B cell (primary cell): ENCODE results near the gene MAFG. TPM values are rescaled to one million over a fixed set of nuclear protein-coding genes. Genes with fewer than 3 reads are reported as not detected.

Experiments used
- ATAC-seq: fragments of 200-7000 bp; cut with Tn5 transposase; one replicate; pipeline ENCODE4 v1.10.0; 2021; ENCODE audit warnings: low read depth, mild to moderate bottlenecking, moderate number of reproducible peaks, moderate library complexity
- CTCF ChIA-PET: fragments of 350-600 bp; sonication (Branson Sonifier 250); formaldehyde crosslinking; loops from one replicate; lab custom pipeline; 2021; ENCODE audit warnings: antibody characterized with exemption, inconsistent platforms; lab: Charles Lee
- POLR2A ChIA-PET: fragments of 350-600 bp; sonication (Branson Sonifier 250); formaldehyde crosslinking; loops from one replicate; lab custom pipeline; 2021; ENCODE audit warnings: antibody characterized with exemption; lab: Charles Lee
- DNase-seq: peaks from one replicate; pipeline ENCODE4 v3.0.0; 2013
- H2AFZ ChIP-seq: 2 replicates; pipeline ENCODE4 v1.6.1; 2012; ENCODE audit warnings: mild to moderate bottlenecking, low read depth, low read length; ENCODE audit not compliant: insufficient read depth, poor library complexity, severe bottlenecking
- H3K27ac ChIP-seq, 2 donors: 1 replicate in 1 of 2; 2 replicates in 1 of 2; pipeline ENCODE4 v1.5.1; 2012 to 2013; ENCODE audit warnings: low read length in 2 of 2, mild to moderate bottlenecking in 2 of 2, moderate library complexity in 1 of 2
- H3K27me3 ChIP-seq, 4 experiments: fragments of 200-600 bp in 1 of 4; sonication (generic) in 1 of 4; replicated peaks in 1 of 4; 1 replicate in 2 of 4; 2 replicates in 2 of 4; pipeline versions ENCODE4 v1.6.1 to v1.7.0; 2013 to 2016; ENCODE audit warnings: low read length in 3 of 4, mild to moderate bottlenecking in 2 of 4, mixed read lengths in 1 of 4, moderate library complexity in 1 of 4; ENCODE audit not compliant: insufficient read depth in 4 of 4, control insufficient read depth in 3 of 4; ENCODE audit errors: control extremely low read depth in 1 of 4
- H3K36me3 ChIP-seq, 2 experiments: replicated peaks in 1 of 2; 1 replicate in 1 of 2; 2 replicates in 1 of 2; pipeline versions ENCODE4 v1.6.1 to v1.7.1; 2013; ENCODE audit warnings: low read length in 1 of 2; ENCODE audit not compliant: insufficient read depth in 2 of 2, control insufficient read depth in 1 of 2; ENCODE audit errors: control extremely low read depth in 1 of 2, extremely low read depth in 1 of 2
- H3K4me1 ChIP-seq, 2 donors: fragments of 200-600 bp in 1 of 2; sonication (generic) in 1 of 2; 1 replicate in 1 of 2; 2 replicates in 1 of 2; pipeline versions ENCODE4 v1.5.1 to v1.6.1; 2013 to 2017; ENCODE audit warnings: low read length in 2 of 2; ENCODE audit not compliant: control insufficient read depth in 2 of 2, insufficient read depth in 2 of 2
- H3K4me2 ChIP-seq: replicated peaks from 2 replicates; pipeline ENCODE3; 2012; ENCODE audit warnings: mild to moderate bottlenecking, low read depth, low read length; ENCODE audit not compliant: poor library complexity, severe bottlenecking
- H3K4me3 ChIP-seq, 5 experiments: fragments of 200-600 bp in 1 of 5; sonication (generic) in 1 of 5; 1 replicate in 3 of 5; 2 replicates in 2 of 5; pipeline versions ENCODE4 v1.5.1 to v1.7.0; 2011 to 2016; ENCODE audit warnings: low read length in 4 of 5, mild to moderate bottlenecking in 4 of 5, low read depth in 2 of 5, control low read depth in 1 of 5, moderate library complexity in 1 of 5; ENCODE audit not compliant: insufficient read depth in 1 of 5; ENCODE audit errors: control extremely low read depth in 1 of 5, extremely low read depth in 1 of 5
- H3K79me2 ChIP-seq: fragments of 200-600 bp; sonication (generic); one replicate; pipeline ENCODE4 v1.6.0; 2016; ENCODE audit warnings: low read length; ENCODE audit not compliant: control insufficient read depth, insufficient read depth
- H3K9ac ChIP-seq: fragments of 200-600 bp; sonication (generic); 2 replicates; pipeline ENCODE4 v1.6.1; 2017; ENCODE audit warnings: mild to moderate bottlenecking, low read length, moderate library complexity
- H3K9me3 ChIP-seq, 3 donors: one replicate each; pipeline versions ENCODE4 v1.6.1 to v1.7.1; 2013; ENCODE audit warnings: low read length in 2 of 3; ENCODE audit not compliant: control insufficient read depth in 2 of 3, insufficient read depth in 1 of 3; ENCODE audit errors: control extremely low read depth in 1 of 3
- H4K20me1 ChIP-seq: 2 replicates; pipeline ENCODE4 v1.6.0; 2012; ENCODE audit warnings: mild to moderate bottlenecking, low read length; ENCODE audit not compliant: insufficient read depth, control insufficient read depth, poor library complexity, severe bottlenecking
- H3K27ac Mint-ChIP-seq: one replicate; pipeline ENCODE4 v1.8.0; 2021; ENCODE audit warnings: mixed read lengths
- H3K27me3 Mint-ChIP-seq: one replicate; pipeline ENCODE4 v1.8.0; 2021; ENCODE audit warnings: mixed read lengths
- H3K4me1 Mint-ChIP-seq: one replicate; pipeline ENCODE4 v1.8.0; 2021; ENCODE audit warnings: mixed read lengths
- H3K4me3 Mint-ChIP-seq: one replicate; pipeline ENCODE4 v1.8.0; 2021; ENCODE audit warnings: mixed read lengths
- H3K9me3 Mint-ChIP-seq: one replicate; pipeline ENCODE4 v1.8.0; 2022; ENCODE audit warnings: mixed read lengths; ENCODE audit not compliant: insufficient read depth
- EZH2 ChIP-seq: IDR thresholded peaks from 2 replicates; pipeline ENCODE4 v1.6.1; 2012; ENCODE audit warnings: borderline replicate concordance, low read depth, mild to moderate bottlenecking, moderate library complexity, low read length; ENCODE audit not compliant: insufficient read depth, poor library complexity, severe bottlenecking
- WGBS: methylation state at CpG from one replicate; pipeline ENCODE4 v1.1.5; 2013; ENCODE audit warnings: missing lambda C conversion rate; ENCODE audit not compliant: insufficient coverage; 5-methylcytosine and 5-hydroxymethylcytosine counted together
- intact Hi-C: fragments of 100-400 bp; cut with micrococcal nuclease; formaldehyde crosslinking; loops from one replicate; pipeline ENCODE4 v1.10.0; 2022
- polyA plus RNA-seq: library from polyadenylated mRNA; depleted of rRNA; stranded (reverse); fragments of >200 nt; gene quantifications from 2 replicates; pipeline ENCODE4 v1.2.3, GENCODE V29; 2012
- total RNA-seq, 2 donors: library from RNA; stranded (reverse); fragments of 120-200 nt in 1 of 2; gene quantifications; 1 replicate in 1 of 2; 2 replicates in 1 of 2; pipeline versions ENCODE4 v1.2.3 to v1.2.4, GENCODE V29; 2013 to 2022
- TF ChIP-seq, protein P1 (sequence below): fragments of 200-600 bp; IDR thresholded peaks from one replicate; pipeline ENCODE4 v1.8.0; 2022; ENCODE audit warnings: antibody characterized with exemption, mild to moderate bottlenecking

The MAFG gene
- total and polyA plus RNA-seq, 2 donors (not counting 1 experiment from before 2014, with no cell fraction given) = 11.4 to 27.9 TPM

DNA sequence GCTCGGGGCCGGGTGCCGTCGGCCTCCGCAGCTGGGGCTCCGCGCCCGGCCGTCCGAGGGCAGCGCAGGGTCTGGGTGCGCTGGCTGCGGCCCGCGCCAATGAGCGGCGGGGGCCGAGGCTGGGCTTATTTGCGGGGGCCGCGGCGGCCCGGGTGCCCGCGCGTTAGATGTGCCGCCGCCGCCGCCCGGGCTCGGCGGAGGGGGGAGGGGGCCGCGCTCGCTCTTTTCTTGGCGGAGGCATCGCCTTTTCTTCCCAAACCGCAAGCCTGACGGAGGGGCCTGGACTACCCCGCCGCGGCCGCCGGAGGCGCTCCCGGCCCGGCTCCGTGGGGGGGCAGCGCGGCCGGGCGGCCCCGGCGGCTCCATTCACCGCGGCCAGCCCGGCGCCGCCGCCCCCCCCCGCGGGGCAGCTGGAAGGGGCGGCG lies 33.6 kb upstream of the MAFG start, which contains the start of gene NOTUM:
NOTUM (minus strand) TSS at position 101 of the 425 bp plus-strand sequence. CDS start 278 bp downstream, outside the sequence.
- peaks cover 1% of the 10 kb centered on the region for H3K4me1 Mint-ChIP-seq
- H4K20me1 ChIP-seq = no peaks in the 10 kb centered on the region
- TF ChIP-seq, protein P1, sequence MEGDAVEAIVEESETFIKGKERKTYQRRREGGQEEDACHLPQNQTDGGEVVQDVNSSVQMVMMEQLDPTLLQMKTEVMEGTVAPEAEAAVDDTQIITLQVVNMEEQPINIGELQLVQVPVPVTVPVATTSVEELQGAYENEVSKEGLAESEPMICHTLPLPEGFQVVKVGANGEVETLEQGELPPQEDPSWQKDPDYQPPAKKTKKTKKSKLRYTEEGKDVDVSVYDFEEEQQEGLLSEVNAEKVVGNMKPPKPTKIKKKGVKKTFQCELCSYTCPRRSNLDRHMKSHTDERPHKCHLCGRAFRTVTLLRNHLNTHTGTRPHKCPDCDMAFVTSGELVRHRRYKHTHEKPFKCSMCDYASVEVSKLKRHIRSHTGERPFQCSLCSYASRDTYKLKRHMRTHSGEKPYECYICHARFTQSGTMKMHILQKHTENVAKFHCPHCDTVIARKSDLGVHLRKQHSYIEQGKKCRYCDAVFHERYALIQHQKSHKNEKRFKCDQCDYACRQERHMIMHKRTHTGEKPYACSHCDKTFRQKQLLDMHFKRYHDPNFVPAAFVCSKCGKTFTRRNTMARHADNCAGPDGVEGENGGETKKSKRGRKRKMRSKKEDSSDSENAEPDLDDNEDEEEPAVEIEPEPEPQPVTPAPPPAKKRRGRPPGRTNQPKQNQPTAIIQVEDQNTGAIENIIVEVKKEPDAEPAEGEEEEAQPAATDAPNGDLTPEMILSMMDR = no peak
- TF ChIP-seq EZH2 = no peak
- CTCF ChIA-PET = interaction anchor here (2.0 to 3.0 kb wide), 4 partner anchors 17 to 195 kb away, joined by 5 to 91 read pairs (median 22); partner anchors contain the start of genes CENPX and LRRC45
- peak within 1 kb of the TSS in 4 of 5 experiments; percentile 17 to 55 (median 46) for H3K4me3 ChIP-seq
- H3K27me3 Mint-ChIP-seq = peaks cover 21% of the 10 kb centered on the region
- no peaks in the 10 kb centered on the region for H3K36me3 ChIP-seq
- H3K27me3 ChIP-seq = peaks cover 0 to 49% (median 30%) of the 10 kb centered on the region in 4 experiments
- under 1% methylated on average over 65 of the region's 65 CpGs for WGBS
- POLR2A ChIA-PET = no interaction called here
- peak within 1 kb of the TSS; percentile 59 for H3K4me3 Mint-ChIP-seq
- H3K27ac Mint-ChIP-seq = no peak within 1 kb of the TSS
- peak within 1 kb of the TSS; percentile 55 for H3K9ac ChIP-seq
- no peaks in the 10 kb centered on the region for H3K9me3 Mint-ChIP-seq
- H3K4me2 ChIP-seq = peak within 1 kb of the TSS; percentile 94
- ATAC-seq (peak; percentile 9), DNase-seq (peak; percentile 59)
- H3K9me3 ChIP-seq = peaks cover 0 to 10% (median 0%) of the 10 kb centered on the region in 3 donors
- H3K4me1 ChIP-seq = peaks cover 15 to 16% of the 10 kb centered on the region in 2 donors
- no peaks in the 10 kb centered on the region for H3K79me2 ChIP-seq
- intact Hi-C loops = no loop called here
- no peak within 1 kb of the TSS for H3K27ac ChIP-seq
- peak within 1 kb of the TSS; percentile 79 for H2AFZ ChIP-seq
